ENCODE measurements around the gene SPAG4. TPM values are rescaled to one million over a fixed set of nuclear protein-coding genes. Genes with fewer than 3 reads are reported as not detected.

Gene SPAG4
- total and polyA plus RNA-seq, 2 donors (not counting 1 experiment from before 2014, with no cell fraction given) = 3.7 to 4.7 TPM

DNA sequence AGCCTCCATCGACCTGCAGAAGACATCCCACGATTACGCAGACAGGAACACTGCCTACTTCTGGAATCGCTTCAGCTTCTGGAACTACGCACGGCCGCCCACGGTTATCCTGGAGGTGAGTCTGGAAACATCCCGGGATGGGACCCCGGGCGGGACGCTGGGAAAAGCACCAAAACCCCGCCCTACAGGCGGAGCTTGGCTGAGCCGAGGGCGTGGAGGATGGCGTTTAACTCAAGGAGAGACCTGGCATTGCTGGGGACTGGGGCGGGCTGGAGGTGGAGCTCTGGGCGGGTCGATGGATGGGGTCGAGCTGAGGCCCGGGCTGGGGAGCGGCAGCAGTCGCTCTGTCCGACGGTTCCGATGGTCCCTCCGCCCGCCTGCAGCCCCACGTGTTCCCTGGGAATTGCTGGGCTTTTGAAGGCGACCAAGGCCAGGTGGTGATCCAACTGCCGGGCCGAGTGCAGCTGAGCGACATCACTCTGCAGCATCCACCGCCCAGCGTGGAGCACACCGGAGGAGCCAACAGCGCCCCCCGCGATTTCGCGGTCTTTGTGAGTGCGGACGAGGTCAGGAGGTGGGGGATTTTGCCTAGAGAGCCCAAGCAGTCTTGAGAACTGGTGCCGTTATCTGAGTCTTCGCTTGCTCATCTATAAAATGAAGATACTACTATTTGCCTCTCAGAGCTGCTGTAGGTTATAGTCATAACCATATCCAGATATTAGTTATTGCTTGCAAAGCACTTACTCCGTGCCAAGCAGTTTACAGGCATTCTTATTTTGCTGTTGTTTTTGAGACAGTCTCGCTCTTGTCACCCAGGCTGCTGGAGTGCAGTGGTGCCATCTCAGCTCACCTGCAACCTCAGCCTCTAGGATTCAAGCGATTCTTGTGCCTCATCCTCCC is 3.8 kb downstream of the SPAG4 start:
- DNase-seq (peak; percentile 90), ATAC-seq (ENCODE audit: low read depth) (peak; percentile 18)
- Mint-ChIP-seq H3K27me3 (no peaks in the 10 kb centered on the region), H3K4me1 (peaks cover 36% of the 10 kb centered on the region), H3K9me3 (ENCODE audit: insufficient read depth) (no peaks in the 10 kb centered on the region), H3K27ac (peak overlapping the region; percentile 78), H3K4me3 (peak overlapping the region; percentile 95)
- H3K36me3 ChIP-seq (replicated peaks in 1 of 2; ENCODE audit: control extremely low read depth in 1 of 2, control insufficient read depth in 1 of 2, extremely low read depth in 1 of 2, insufficient read depth in 2 of 2, low read length in 1 of 2) = no peaks in the 10 kb centered on the region
- H3K4me3 ChIP-seq (ENCODE audit: control extremely low read depth in 1 of 5, extremely low read depth in 1 of 5, insufficient read depth in 1 of 5, low read depth in 2 of 5, low read length in 4 of 5) = peak overlapping the region; percentile 28 to 72 (median 55)
- ChIA-PET POLR2A (interaction anchor here (0.5 to 4.6 kb wide), 6 partner anchors 14 to 123 kb away, joined by 3 to 38 read pairs (median 3); partner anchors contain the start of genes CPNE1, RBM12 and RBM39), CTCF (interaction anchor here (0.6 to 3.4 kb wide), 23 partner anchors 9 to 265 kb away, joined by 3 to 25 read pairs (median 4); partner anchors contain the start of genes NFS1, RBM39 and ROMO1)
- peak overlapping the region; percentile 100 for H3K4me2 ChIP-seq (replicated peaks; ENCODE audit: low read depth, low read length, poor library complexity, severe bottlenecking)
- no peak overlapping the region for H3K27ac ChIP-seq (ENCODE audit: low read length in 2 of 2)
- H3K4me1 ChIP-seq (ENCODE audit: control insufficient read depth in 2 of 2, insufficient read depth in 2 of 2, low read length in 2 of 2) = peaks cover 23 to 39% of the 10 kb centered on the region in 2 donors
- peaks cover 8% of the 10 kb centered on the region for H4K20me1 ChIP-seq (ENCODE audit: control insufficient read depth, insufficient read depth, low read length, poor library complexity, severe bottlenecking)
- H3K79me2 ChIP-seq (ENCODE audit: control insufficient read depth, insufficient read depth, low read length) = no peaks in the 10 kb centered on the region
- H2AFZ ChIP-seq (ENCODE audit: insufficient read depth, low read depth, low read length, poor library complexity, severe bottlenecking) = peak overlapping the region; percentile 65
- peaks cover 0 to 5% (median 2%) of the 10 kb centered on the region in 4 experiments for H3K27me3 ChIP-seq (replicated peaks in 1 of 4; ENCODE audit: control extremely low read depth in 1 of 4, control insufficient read depth in 3 of 4, insufficient read depth in 4 of 4, low read length in 3 of 4)
- 3% methylated on average over 45 of the region's 49 CpGs for WGBS (ENCODE audit: insufficient coverage)
- intact Hi-C loops (cut with micrococcal nuclease) = loop anchor here (2.0 to 5.0 kb wide), 4 partner anchors 127 to 472 kb away; partner anchors contain the start of genes EDEM2 and UQCC1
- peak overlapping the region; percentile 71 for H3K9ac ChIP-seq (ENCODE audit: low read length)
- H3K9me3 ChIP-seq (ENCODE audit: control extremely low read depth in 1 of 3, control insufficient read depth in 2 of 3, insufficient read depth in 1 of 3, low read length in 2 of 3) = peaks cover 0 to 5% (median 0%) of the 10 kb centered on the region in 3 donors
- TF ChIP-seq, protein P1, sequence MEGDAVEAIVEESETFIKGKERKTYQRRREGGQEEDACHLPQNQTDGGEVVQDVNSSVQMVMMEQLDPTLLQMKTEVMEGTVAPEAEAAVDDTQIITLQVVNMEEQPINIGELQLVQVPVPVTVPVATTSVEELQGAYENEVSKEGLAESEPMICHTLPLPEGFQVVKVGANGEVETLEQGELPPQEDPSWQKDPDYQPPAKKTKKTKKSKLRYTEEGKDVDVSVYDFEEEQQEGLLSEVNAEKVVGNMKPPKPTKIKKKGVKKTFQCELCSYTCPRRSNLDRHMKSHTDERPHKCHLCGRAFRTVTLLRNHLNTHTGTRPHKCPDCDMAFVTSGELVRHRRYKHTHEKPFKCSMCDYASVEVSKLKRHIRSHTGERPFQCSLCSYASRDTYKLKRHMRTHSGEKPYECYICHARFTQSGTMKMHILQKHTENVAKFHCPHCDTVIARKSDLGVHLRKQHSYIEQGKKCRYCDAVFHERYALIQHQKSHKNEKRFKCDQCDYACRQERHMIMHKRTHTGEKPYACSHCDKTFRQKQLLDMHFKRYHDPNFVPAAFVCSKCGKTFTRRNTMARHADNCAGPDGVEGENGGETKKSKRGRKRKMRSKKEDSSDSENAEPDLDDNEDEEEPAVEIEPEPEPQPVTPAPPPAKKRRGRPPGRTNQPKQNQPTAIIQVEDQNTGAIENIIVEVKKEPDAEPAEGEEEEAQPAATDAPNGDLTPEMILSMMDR (IDR thresholded peaks at IDR 0.05) = peak; percentile 84
- no peak for TF ChIP-seq EZH2 (IDR thresholded peaks at IDR 0.05; ENCODE audit: borderline replicate concordance, insufficient read depth, low read depth, low read length, poor library complexity, severe bottlenecking)

Measured in B cell (primary cell).